Fibroblast of lung (primary cell): ENCODE measurements around the gene STPG2. TPM values are rescaled to one million over a fixed set of nuclear protein-coding genes. Genes with fewer than 3 reads are reported as not detected.

Experiments used
- DNase-seq, 2 donors: peaks; one replicate each; pipeline versions ENCODE4 v3.0.0 to v3.0.0-alpha.2; 2010; ENCODE audit warnings: low read depth in 2 of 2
- H2AFZ ChIP-seq: 2 replicates; pipeline ENCODE4 v1.5.1; 2012; ENCODE audit warnings: low read length, control low read depth, inconsistent platforms
- H3K27ac ChIP-seq: 2 replicates; pipeline ENCODE4 v1.5.1; 2011; ENCODE audit warnings: low read length, control low read depth; ENCODE audit not compliant: insufficient read depth
- H3K27me3 ChIP-seq: 2 replicates; pipeline ENCODE4 v1.5.1; 2011; ENCODE audit warnings: mild to moderate bottlenecking, low read length; ENCODE audit not compliant: control insufficient read depth, insufficient read depth
- H3K36me3 ChIP-seq: 2 replicates; pipeline ENCODE4 v1.5.1; 2011; ENCODE audit warnings: low read length; ENCODE audit not compliant: control insufficient read depth, insufficient read depth
- H3K4me1 ChIP-seq: 2 replicates; pipeline ENCODE4 v1.5.1; 2011; ENCODE audit warnings: low read length; ENCODE audit not compliant: control insufficient read depth, insufficient read depth; ENCODE audit errors: extremely low read depth
- H3K4me2 ChIP-seq: 2 replicates; pipeline ENCODE4 v1.5.1; 2011; ENCODE audit warnings: low read length, control low read depth; ENCODE audit not compliant: insufficient read depth; ENCODE audit errors: extremely low read depth
- H3K4me3 ChIP-seq, 4 experiments: fragments of 200-600 bp in 1 of 4; sonication (generic) in 1 of 4; replicated peaks in 1 of 4; 2 replicates each; pipeline ENCODE4 v1.5.1; 2011 to 2016; ENCODE audit warnings: low read length in 4 of 4, low read depth in 3 of 4, mild to moderate bottlenecking in 3 of 4, control low read depth in 2 of 4, inconsistent platforms in 1 of 4, mixed read lengths in 1 of 4; ENCODE audit not compliant: insufficient read depth in 1 of 4; ENCODE audit errors: control extremely low read depth in 1 of 4
- H3K79me2 ChIP-seq: 2 replicates; pipeline ENCODE4 v1.5.1; 2012; ENCODE audit warnings: mild to moderate bottlenecking, low read length, inconsistent platforms; ENCODE audit not compliant: control insufficient read depth, insufficient read depth
- H3K9ac ChIP-seq: 2 replicates; pipeline ENCODE4 v1.5.1; 2011; ENCODE audit warnings: mild to moderate bottlenecking, low read length, control low read depth; ENCODE audit not compliant: insufficient read depth
- H3K9me3 ChIP-seq: 2 replicates; pipeline ENCODE4 v1.5.1; 2012; ENCODE audit warnings: low read depth, low read length; ENCODE audit not compliant: control insufficient read depth, insufficient read depth
- H4K20me1 ChIP-seq: 2 replicates; pipeline ENCODE4 v1.5.1; 2011; ENCODE audit warnings: low read length; ENCODE audit not compliant: control insufficient read depth, insufficient read depth; ENCODE audit errors: extremely low read depth
- CTCF ChIP-seq, 2 donors: IDR thresholded peaks in 1 of 2; conservative IDR thresholded peaks in 1 of 2; 1 replicate in 1 of 2; 2 replicates in 1 of 2; pipeline ENCODE4 v1.5.1; 2011 to 2012; ENCODE audit warnings: low read length in 2 of 2, control low read depth in 1 of 2, inconsistent platforms in 1 of 2, low read depth in 1 of 2, mild to moderate bottlenecking in 1 of 2
- EZH2 ChIP-seq: IDR thresholded peaks from 2 replicates; pipeline ENCODE4 v1.5.1; 2012; ENCODE audit warnings: low read length, control low read depth, mild to moderate bottlenecking; ENCODE audit errors: missing control alignments
- polyA plus RNA-seq, 2 donors: library from polyadenylated mRNA; depleted of rRNA in 1 of 2; stranded (reverse) in 1 of 2; unstranded in 1 of 2; fragments of >200 nt; gene quantifications; 2 replicates each; pipeline ENCODE4 v1.2.1, GENCODE V29; 2011 to 2012; ENCODE audit warnings: missing spikeins in 1 of 2
- total RNA-seq: library from RNA; depleted of rRNA; stranded (reverse); fragments of >200 nt; gene quantifications from 2 replicates; pipeline ENCODE4 v1.2.1, GENCODE V29; 2014

The STPG2 gene
- total and polyA plus RNA-seq, 2 donors (not counting 1 experiment from before 2014, with no cell fraction given) = 0.17 TPM; not detected in 1

- H3K79me2 ChIP-seq = no peaks in the 10 kb centered on the region
- H4K20me1 ChIP-seq = no peaks in the 10 kb centered on the region
- no peak overlapping the region for H3K4me2 ChIP-seq
- no peaks in the 10 kb centered on the region for H3K27me3 ChIP-seq
- H2AFZ ChIP-seq = no peak overlapping the region
- H3K9ac ChIP-seq = no peak overlapping the region
- no peaks in the 10 kb centered on the region for H3K9me3 ChIP-seq
- no peaks in the 10 kb centered on the region for H3K4me1 ChIP-seq
- H3K27ac ChIP-seq = no peak overlapping the region
- no peak for DNase-seq
- TF ChIP-seq CTCF (conservative IDR thresholded peaks at IDR 0.05 in 1 of 2, IDR thresholded peaks at IDR 0.05 in 1 of 2; ENCODE audit: low read depth in 1 of 2, low read length in 2 of 2) = no peak
- TF ChIP-seq EZH2 = no peak
- no peaks in the 10 kb centered on the region for H3K36me3 ChIP-seq
- H3K4me3 ChIP-seq = no peak overlapping the region
Observed at GRCh38 chr4:98000940-98001339, 142.3 kb downstream of the STPG2 start.

- Histone ChIP-seq H3K27me3 (no peaks in the 10 kb centered on the region), H3K4me3 (no peak overlapping the region), H3K4me1 (no peaks in the 10 kb centered on the region), H3K9me3 (no peaks in the 10 kb centered on the region), H3K36me3 (no peaks in the 10 kb centered on the region), H2AFZ (no peak overlapping the region), H3K79me2 (no peaks in the 10 kb centered on the region), H4K20me1 (no peaks in the 10 kb centered on the region), H3K4me2 (no peak overlapping the region), H3K27ac (no peak overlapping the region), H3K9ac (no peak overlapping the region)
- TF ChIP-seq CTCF (conservative IDR thresholded peaks at IDR 0.05 in 1 of 2, IDR thresholded peaks at IDR 0.05 in 1 of 2; ENCODE audit: low read depth in 1 of 2, low read length in 2 of 2) (no peak), EZH2 (no peak)
- no peak for DNase-seq
Observed at GRCh38 chr4:97998203-97998602, 145.1 kb downstream of the STPG2 start.

- no peak overlapping the region for H3K9ac ChIP-seq
Observed at GRCh38 chr4:97994765-97995465, 148.4 kb downstream of the STPG2 start.

More at GRCh38 chr4:97994765-97995465, 148.4 kb downstream of the STPG2 start:
- no peaks in the 10 kb centered on the region for H3K27me3 ChIP-seq
- no peaks in the 10 kb centered on the region for H4K20me1 ChIP-seq
- H3K9me3 ChIP-seq = no peaks in the 10 kb centered on the region
- no peak overlapping the region for H3K4me3 ChIP-seq
- H3K4me1 ChIP-seq = no peaks in the 10 kb centered on the region
- TF ChIP-seq EZH2 (no peak), CTCF (conservative IDR thresholded peaks at IDR 0.05 in 1 of 2, IDR thresholded peaks at IDR 0.05 in 1 of 2; ENCODE audit: low read depth in 1 of 2, low read length in 2 of 2) (no peak)
- H3K27ac ChIP-seq = no peak overlapping the region
- H3K4me2 ChIP-seq = no peak overlapping the region
- no peak for DNase-seq
- no peak overlapping the region for H2AFZ ChIP-seq
- H3K36me3 ChIP-seq = no peaks in the 10 kb centered on the region
- no peaks in the 10 kb centered on the region for H3K79me2 ChIP-seq
